Dermis lymphatic vessel endothelial cell (primary cell): ENCODE measurements around the gene ACTR6. TPM values are rescaled to one million over a fixed set of nuclear protein-coding genes. Genes with fewer than 3 reads are reported as not detected.

ENCODE experiments used
- total RNA-seq: library from RNA; depleted of rRNA; stranded (reverse); fragments of >200 nt; gene quantifications from 2 replicates; pipeline ENCODE4 v1.2.1, GENCODE V29; 2014

The ACTR6 gene
- 10.5 and 15.4 TPM in 2 replicates for total RNA-seq

DNA sequence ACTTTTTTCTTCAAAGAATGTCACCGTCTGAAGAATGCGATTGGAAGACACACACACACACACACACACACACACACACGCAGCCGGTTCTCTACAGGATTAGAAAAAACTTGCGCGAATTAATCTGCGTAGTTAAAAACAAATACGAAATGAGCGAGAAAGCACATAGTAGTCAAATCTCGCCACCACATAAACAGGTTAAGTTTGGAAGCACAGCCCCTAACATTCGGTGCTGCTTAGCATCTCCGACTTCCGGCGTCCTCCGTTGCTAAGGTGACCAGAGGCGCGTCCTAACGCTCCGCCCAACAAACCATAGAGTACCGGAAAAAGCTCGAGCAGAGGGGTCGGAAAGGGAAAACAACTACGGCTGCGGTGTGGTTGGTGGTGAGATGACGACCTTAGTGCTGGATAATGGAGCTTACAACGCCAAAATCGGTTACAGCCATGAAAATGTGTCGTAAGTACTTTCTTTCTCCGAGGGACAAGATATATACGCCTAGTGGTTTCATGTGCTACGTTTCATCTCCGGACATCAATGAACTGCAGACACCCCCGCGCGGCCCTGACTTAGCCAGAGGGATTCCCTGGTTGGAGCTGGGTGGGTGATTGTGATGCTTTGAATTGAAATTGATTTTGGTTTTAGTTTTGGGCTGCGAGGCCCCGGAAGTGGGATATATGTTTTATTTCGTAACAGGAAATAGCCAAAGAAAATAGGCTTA is at the start of gene ACTR6:
ACTR6 (plus strand) TSS at position 353 of the 719 bp plus-strand sequence; CDS start at position 390, 37 bp downstream.

DNA sequence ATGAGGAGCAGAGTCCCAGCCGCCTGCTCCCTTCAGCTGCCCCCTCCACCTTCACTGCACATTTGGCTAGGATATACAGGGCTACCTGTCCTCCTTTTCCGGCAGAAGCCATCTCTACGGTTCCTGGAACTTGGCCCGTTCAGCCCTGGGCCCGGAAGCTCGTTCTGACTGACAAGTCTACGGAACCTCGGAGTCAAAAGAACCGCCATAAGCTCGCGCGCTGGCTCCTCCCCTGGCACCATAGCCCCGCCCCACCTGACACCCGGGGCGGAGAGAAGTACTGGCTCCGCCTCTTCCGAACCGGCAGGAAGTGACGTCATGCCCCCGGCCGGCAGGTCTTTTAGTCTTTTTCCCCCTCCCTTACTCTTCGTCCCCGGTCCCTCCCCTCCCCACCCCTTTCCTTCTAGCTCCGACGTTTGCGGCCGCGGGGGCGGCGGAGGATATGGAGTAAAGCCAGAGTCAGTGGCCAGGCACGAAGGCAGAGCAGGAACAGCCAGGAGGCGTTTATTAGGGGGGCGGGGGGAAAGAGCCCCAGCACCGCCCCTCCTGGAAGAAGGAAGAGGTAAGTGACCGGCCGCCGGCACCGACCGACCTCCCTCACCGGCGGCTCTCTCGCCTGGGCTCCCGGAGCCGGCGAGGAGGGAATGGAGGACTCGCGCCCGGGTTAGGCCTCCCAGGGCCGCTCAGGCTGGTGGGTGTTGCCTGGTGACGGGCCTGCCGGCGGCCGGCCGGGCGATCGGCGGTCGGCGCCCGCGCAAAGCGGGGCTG is 66.4 kb downstream of the ACTR6 start, which contains the start of the genes DEPDC4 and SCYL2:
DEPDC4 (minus strand) TSS at position 245 of the 768 bp plus-strand sequence; CDS start at position 242, 3 bp downstream.
SCYL2 (plus strand) TSS at position 343 of the 768 bp plus-strand sequence. CDS start 15,794 bp downstream, outside the sequence.

Other genes starting within 250 kb of the ACTR6 start
- gene ANKS1B, start 215.9 kb upstream of the ACTR6 start, total RNA-seq: 0.22 and 0.26 TPM in 2 replicates
- 8.7 and 15.0 TPM in 2 replicates for gene BLTP3B, start 57.9 kb upstream of the ACTR6 start, total RNA-seq
- gene DEPDC4, start 66.3 kb downstream of the ACTR6 start, total RNA-seq: 0.22 and 0.26 TPM in 2 replicates
- gene SCYL2, start 66.4 kb downstream of the ACTR6 start, total RNA-seq: 37.4 and 42.8 TPM in 2 replicates
- gene SLC17A8, start 156.3 kb downstream of the ACTR6 start, total RNA-seq: under 0.01 TPM in 1 of 2 replicates, not detected in the other